Dedifferentiated amniotic fluid mesenchymal stem cell (primary cell): ENCODE data around the gene CHD9NB.

ENCODE experiments used
- DNase-seq: peaks from one replicate; pipeline ENCODE4 v3.0.0-alpha.2; 2016; ENCODE audit errors: extremely low spot score

The CHD9NB gene

GRCh38 chr16:53031323-53031942 lies 21.3 kb downstream of the CHD9NB start:
- DNase-seq: no peak

GRCh38 chr16:53029971-53030370 lies 22.7 kb downstream of the CHD9NB start:
- no peak for DNase-seq

GRCh38 chr16:53024045-53024444 lies 28.7 kb downstream of the CHD9NB start:
- DNase-seq: no peak

- peak; percentile 53 for DNase-seq
Observed at GRCh38 chr16:53022374-53022773, 30.3 kb downstream of the CHD9NB start.

GRCh38 chr16:53018834-53019416 lies 33.8 kb downstream of the CHD9NB start:
- no peak for DNase-seq

- no peak for DNase-seq
Observed at GRCh38 chr16:53014287-53014686, 38.4 kb downstream of the CHD9NB start.

- no peak for DNase-seq
Observed at GRCh38 chr16:53007095-53007494, 45.6 kb downstream of the CHD9NB start.

- no peak for DNase-seq
Observed at GRCh38 chr16:52997922-52998321, 54.8 kb downstream of the CHD9NB start.

GRCh38 chr16:52994942-52995341 lies 57.8 kb downstream of the CHD9NB start:
- DNase-seq: no peak

- no peak for DNase-seq
Observed at GRCh38 chr16:52993179-52993578, 59.5 kb downstream of the CHD9NB start.

GRCh38 chr16:52991572-52991971 lies 61.1 kb downstream of the CHD9NB start:
- DNase-seq: no peak
